OCI-LY7 (cell line): ENCODE data around the gene INPP5B. TPM values are rescaled to one million over a fixed set of nuclear protein-coding genes. Genes with fewer than 3 reads are reported as not detected.
A peak's percentile ranks its signal among the peaks of the same experiment; 100 is the strongest.

ENCODE experiments used
- BruUV-seq: library from RNA; stranded (reverse); fragments of 400-500 nt; replicated peaks from 2 replicates; lab custom pipeline; 2021; lab: Mats Ljungman, UMichigan
- CTCF ChIA-PET: fragments of 300-600 bp; sonication (Branson Sonifier 250); formaldehyde crosslinking; loops from one replicate; lab custom pipeline; 2022; ENCODE audit warnings: antibody characterized with exemption; ENCODE audit not compliant: unreplicated experiment; lab: Charles Lee
- POLR2A ChIA-PET: fragments of 300-600 bp; sonication (Branson Sonifier 250); formaldehyde crosslinking; loops from one replicate; lab custom pipeline; 2022; ENCODE audit warnings: antibody characterized with exemption; lab: Charles Lee
- DNase-seq: peaks from one replicate; pipeline ENCODE4 v3.0.0-alpha.2; 2015; ENCODE audit warnings: low spot score
- H2AFZ ChIP-seq: fragments of 200-600 bp; sonication (generic), shearing (Covaris generic); 2 replicates; pipeline ENCODE4 v1.6.1; 2014; ENCODE audit warnings: mild to moderate bottlenecking, antibody characterized with exemption, low read length, moderate library complexity
- H3K27ac ChIP-seq: fragments of 200-600 bp; sonication (generic); 2 replicates; pipeline ENCODE4 v1.5.1; 2014; ENCODE audit warnings: mixed run types, low read depth, mild to moderate bottlenecking, moderate library complexity, low read length, inconsistent platforms; ENCODE audit not compliant: poor library complexity, severe bottlenecking
- H3K36me3 ChIP-seq: fragments of 200-600 bp; sonication (generic); 2 replicates; pipeline ENCODE4 v1.6.1; 2014; ENCODE audit warnings: mild to moderate bottlenecking, antibody characterized with exemption, low read length, moderate library complexity, mixed read lengths; ENCODE audit not compliant: insufficient read depth
- H3K4me1 ChIP-seq: fragments of 200-600 bp; sonication (generic); 2 replicates; pipeline ENCODE4 v1.5.1; 2014; ENCODE audit warnings: mild to moderate bottlenecking, low read length; ENCODE audit not compliant: insufficient read depth, poor library complexity, severe bottlenecking
- H3K4me2 ChIP-seq: fragments of 200-600 bp; sonication (generic); 2 replicates; pipeline ENCODE4 v1.6.1; 2014; ENCODE audit warnings: mild to moderate bottlenecking, low read length
- H3K4me3 ChIP-seq: fragments of 200-600 bp; sonication (generic); 2 replicates; pipeline ENCODE4 v1.5.1; 2014; ENCODE audit warnings: mild to moderate bottlenecking, low read depth, low read length; ENCODE audit not compliant: poor library complexity, severe bottlenecking
- H3K79me2 ChIP-seq: fragments of 200-600 bp; sonication (generic); 2 replicates; pipeline ENCODE4 v1.6.1; 2016; ENCODE audit warnings: low read depth, mild to moderate bottlenecking, low read length, moderate library complexity, mixed read lengths; ENCODE audit not compliant: insufficient read depth
- H3K9me2 ChIP-seq: fragments of 200-600 bp; sonication (generic); 2 replicates; pipeline ENCODE4 v1.6.1; 2016; ENCODE audit warnings: mild to moderate bottlenecking, low read length, mixed read lengths; ENCODE audit not compliant: insufficient read depth
- H3K9me3 ChIP-seq: fragments of 200-600 bp; sonication (generic); 2 replicates; pipeline ENCODE4 v1.6.1; 2014; ENCODE audit warnings: mild to moderate bottlenecking, mixed run types, low read length, mixed read lengths
- H4K20me1 ChIP-seq: fragments of 200-600 bp; sonication (generic); 2 replicates; pipeline ENCODE4 v1.6.1; 2014; ENCODE audit warnings: mild to moderate bottlenecking, antibody characterized with exemption, low read length, moderate library complexity, mixed read lengths; ENCODE audit not compliant: insufficient read depth
- EZH2phosphoT487 ChIP-seq: fragments of 200-600 bp; sonication (generic); IDR thresholded peaks from 2 replicates; pipeline ENCODE4 v1.6.1; 2018; ENCODE audit warnings: low read depth, borderline replicate concordance, mild to moderate bottlenecking, mixed run types, antibody characterized with exemption, low read length, moderate library complexity, mixed read lengths
- intact Hi-C: fragments of 100-400 bp; cut with micrococcal nuclease; formaldehyde crosslinking; loops from one replicate; pipeline ENCODE4 v1.10.0; 2022; ENCODE audit not compliant: unreplicated experiment
- total RNA-seq, 2 experiments: library from RNA; depleted of rRNA in 1 of 2; stranded (reverse); fragments of >200 nt in 1 of 2; shearing (Covaris generic) in 1 of 2; gene quantifications; 2 replicates each; pipeline ENCODE4 v1.2.3, GENCODE V29; 2014 to 2022
- TF ChIP-seq, protein P1 (sequence below): fragments of 200-600 bp; sonication (generic); conservative IDR thresholded peaks from 2 replicates; pipeline ENCODE4 v1.5.1; 2014; ENCODE audit warnings: mild to moderate bottlenecking, antibody characterized with exemption, low read length, moderate library complexity, mixed read lengths

The INPP5B gene
- total RNA-seq, 2 experiments from 2014 or later = 49.7 to 63.0 TPM

DNA sequence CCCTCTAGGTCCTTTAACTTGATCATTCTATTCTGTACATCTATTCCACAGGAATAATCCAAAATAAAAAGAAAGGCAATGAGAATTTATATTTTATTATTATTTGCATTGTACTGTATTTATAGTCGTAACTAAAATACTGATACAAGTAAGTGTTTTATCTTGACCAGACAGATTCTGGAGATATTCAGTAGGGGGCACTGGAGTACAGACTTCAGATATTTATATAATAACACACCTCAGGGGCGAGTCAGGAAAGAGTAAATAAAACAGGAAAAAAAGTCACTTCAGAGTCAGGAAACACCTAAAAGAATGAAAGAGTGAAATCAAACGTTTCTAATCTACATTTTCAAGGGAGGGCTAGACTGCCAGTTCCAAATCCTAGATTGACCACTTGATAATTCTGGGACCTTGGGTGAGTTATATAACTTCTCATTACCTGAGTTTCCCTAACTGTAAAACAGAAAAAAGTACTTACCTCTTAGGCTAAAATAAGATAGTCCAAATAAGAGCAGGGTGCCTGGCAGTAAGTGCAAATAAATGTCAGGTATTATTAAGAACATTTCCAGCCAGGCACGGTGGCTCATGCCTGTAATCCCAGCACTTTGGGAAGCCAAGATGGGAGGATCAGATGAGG, 56.4 kb downstream of the INPP5B start:
- no peaks in the 10 kb centered on the region for H4K20me1 ChIP-seq
- BruUV-seq = no TSS peak
- no peak overlapping the region for H2AFZ ChIP-seq
- no peaks in the 10 kb centered on the region for H3K9me2 ChIP-seq
- TF ChIP-seq, protein P1, sequence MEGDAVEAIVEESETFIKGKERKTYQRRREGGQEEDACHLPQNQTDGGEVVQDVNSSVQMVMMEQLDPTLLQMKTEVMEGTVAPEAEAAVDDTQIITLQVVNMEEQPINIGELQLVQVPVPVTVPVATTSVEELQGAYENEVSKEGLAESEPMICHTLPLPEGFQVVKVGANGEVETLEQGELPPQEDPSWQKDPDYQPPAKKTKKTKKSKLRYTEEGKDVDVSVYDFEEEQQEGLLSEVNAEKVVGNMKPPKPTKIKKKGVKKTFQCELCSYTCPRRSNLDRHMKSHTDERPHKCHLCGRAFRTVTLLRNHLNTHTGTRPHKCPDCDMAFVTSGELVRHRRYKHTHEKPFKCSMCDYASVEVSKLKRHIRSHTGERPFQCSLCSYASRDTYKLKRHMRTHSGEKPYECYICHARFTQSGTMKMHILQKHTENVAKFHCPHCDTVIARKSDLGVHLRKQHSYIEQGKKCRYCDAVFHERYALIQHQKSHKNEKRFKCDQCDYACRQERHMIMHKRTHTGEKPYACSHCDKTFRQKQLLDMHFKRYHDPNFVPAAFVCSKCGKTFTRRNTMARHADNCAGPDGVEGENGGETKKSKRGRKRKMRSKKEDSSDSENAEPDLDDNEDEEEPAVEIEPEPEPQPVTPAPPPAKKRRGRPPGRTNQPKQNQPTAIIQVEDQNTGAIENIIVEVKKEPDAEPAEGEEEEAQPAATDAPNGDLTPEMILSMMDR = peak; percentile 96
- TF ChIP-seq EZH2phosphoT487 = no peak
- H3K36me3 ChIP-seq = peaks cover 65% of the 10 kb centered on the region
- no peak overlapping the region for H3K4me2 ChIP-seq
- no peaks in the 10 kb centered on the region for H3K9me3 ChIP-seq
- CTCF ChIA-PET = interaction anchor here (0.7 kb wide), 1 partner anchor 45 kb away, joined by 3 read pairs; no protein-coding TSS in a partner anchor
- H3K79me2 ChIP-seq = peaks cover 5% of the 10 kb centered on the region; the same call in 1 of the 2 replicates
- intact Hi-C loops = loop anchor here (1.0 to 5.0 kb wide), 4 partner anchors 40 to 129 kb away; partner anchors contain the start of gene SF3A3
- H3K4me3 ChIP-seq = no peak overlapping the region
- POLR2A ChIA-PET = no interaction called here
- no peak overlapping the region for H3K27ac ChIP-seq
- peak; percentile 75 for DNase-seq
- H3K4me1 ChIP-seq = peaks cover 12% of the 10 kb centered on the region

DNA sequence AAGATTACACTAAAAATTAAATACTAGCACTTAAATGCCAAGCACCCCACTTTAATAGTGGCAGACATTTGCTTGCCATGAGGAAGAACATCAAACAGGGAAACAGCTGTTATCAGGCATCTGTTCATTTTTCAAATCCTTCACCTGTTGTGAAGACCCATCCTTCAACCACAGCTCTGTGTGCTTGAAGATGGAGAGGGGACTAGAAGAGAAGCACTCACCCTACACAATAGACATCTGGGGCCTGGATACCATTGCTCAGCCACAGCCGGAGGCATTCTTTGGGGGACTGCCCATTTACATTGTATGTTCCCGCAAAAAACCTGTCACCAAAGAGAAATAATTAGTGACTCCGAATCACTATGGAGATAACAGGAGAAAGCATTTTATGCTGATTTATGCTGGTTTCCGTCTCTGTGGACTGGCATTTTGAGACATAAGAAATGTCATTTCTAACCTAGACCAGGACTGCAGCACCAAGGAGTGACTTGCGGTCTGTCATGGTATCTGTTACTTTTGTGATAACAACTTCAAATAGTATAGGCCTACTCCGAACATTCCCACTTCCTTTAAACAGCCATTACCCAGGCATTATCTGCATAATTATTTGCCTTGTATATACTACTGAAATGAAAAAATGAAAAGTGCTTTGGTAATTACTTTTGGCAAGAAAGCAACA, 58.7 kb downstream of the INPP5B start:
- Histone ChIP-seq H2AFZ (no peak overlapping the region), H3K4me3 (no peak overlapping the region), H3K9me3 (no peaks in the 10 kb centered on the region), H4K20me1 (no peaks in the 10 kb centered on the region), H3K79me2 (peaks cover under 1% of the 10 kb centered on the region; the same call in 1 of the 2 replicates), H3K4me1 (peaks cover 2% of the 10 kb centered on the region), H3K9me2 (no peaks in the 10 kb centered on the region), H3K36me3 (peaks cover 75% of the 10 kb centered on the region), H3K27ac (no peak overlapping the region), H3K4me2 (no peak overlapping the region)
- ChIA-PET POLR2A (no interaction called here), CTCF (no interaction called here)
- no peak for DNase-seq
- TF ChIP-seq, protein P1 = no peak
- BruUV-seq = no TSS peak
- intact Hi-C loops = no loop called here

DNA sequence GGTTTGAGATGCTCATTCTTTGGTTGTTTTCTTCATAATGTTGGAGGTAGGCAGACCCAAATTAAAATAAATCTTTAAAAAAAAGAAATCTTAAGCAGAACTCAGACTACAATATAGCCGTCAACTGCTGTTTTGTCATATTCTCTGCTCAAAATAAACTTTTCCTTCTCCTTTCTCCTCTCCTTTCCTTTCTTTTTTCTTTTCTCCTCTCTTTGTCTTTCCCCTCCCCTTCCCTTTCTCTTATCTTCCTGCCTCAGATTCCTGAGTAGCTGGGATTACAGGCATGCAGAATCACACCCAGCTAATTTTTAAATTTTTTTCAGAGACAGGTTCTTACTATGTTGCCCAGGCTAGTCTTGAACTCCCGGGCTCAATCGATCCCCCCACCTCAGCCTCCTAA, 62.7 kb downstream of the INPP5B start:
- no peak overlapping the region for H2AFZ ChIP-seq
- no peaks in the 10 kb centered on the region for H3K9me2 ChIP-seq
- TF ChIP-seq EZH2phosphoT487 = no peak
- TF ChIP-seq, protein P1 = no peak
- intact Hi-C loops = no loop called here
- no peak overlapping the region for H3K4me3 ChIP-seq
- POLR2A ChIA-PET = interaction anchor here (0.9 kb wide), 1 partner anchor 33 kb away, joined by 3 read pairs; no protein-coding TSS in a partner anchor
- no peaks in the 10 kb centered on the region for H3K9me3 ChIP-seq
- H3K27ac ChIP-seq = no peak overlapping the region
- no peak overlapping the region for H3K4me2 ChIP-seq
- no peaks in the 10 kb centered on the region for H4K20me1 ChIP-seq
- no peaks in the 10 kb centered on the region for H3K79me2 ChIP-seq
- DNase-seq = no peak
- no peaks in the 10 kb centered on the region for H3K4me1 ChIP-seq
- CTCF ChIA-PET = no interaction called here
- peaks cover 88% of the 10 kb centered on the region for H3K36me3 ChIP-seq
- TSS peak; percentile 42 for BruUV-seq
